SU-DHL-6 (cell line): ENCODE data around the gene MAG.

Source experiments
- CTCF ChIP-seq: fragments of 200-600 bp; sonication (generic); IDR thresholded peaks from one replicate; pipeline ENCODE4 v1.5.1; 2017; ENCODE audit warnings: antibody characterized with exemption, mild to moderate bottlenecking, low read length, moderate library complexity; ENCODE audit not compliant: insufficient read depth, poor library complexity, severe bottlenecking
- EZH2phosphoT487 ChIP-seq: fragments of 200-600 bp; sonication (generic), shearing (Covaris generic); conservative IDR thresholded peaks from 2 replicates; pipeline ENCODE4 v1.6.1; 2018; ENCODE audit warnings: mild to moderate bottlenecking, antibody characterized with exemption, low read length, moderate library complexity, mixed read lengths

GRCh38 chr19:35281303-35281702, 10.7 kb upstream of the MAG start:
- TF ChIP-seq CTCF (no peak), EZH2phosphoT487 (no peak)
